ENCODE data around the gene DNMT3L.

DNMT3L gene

GRCh38 chr21:44197156-44197516, 64.6 kb downstream of the DNMT3L start:
- DNase-seq (ENCODE audit: low spot score): peak; percentile 18

All from left forelimb (tissue), 1 donor.